ENCODE results near the gene TIGD3.

DNA sequence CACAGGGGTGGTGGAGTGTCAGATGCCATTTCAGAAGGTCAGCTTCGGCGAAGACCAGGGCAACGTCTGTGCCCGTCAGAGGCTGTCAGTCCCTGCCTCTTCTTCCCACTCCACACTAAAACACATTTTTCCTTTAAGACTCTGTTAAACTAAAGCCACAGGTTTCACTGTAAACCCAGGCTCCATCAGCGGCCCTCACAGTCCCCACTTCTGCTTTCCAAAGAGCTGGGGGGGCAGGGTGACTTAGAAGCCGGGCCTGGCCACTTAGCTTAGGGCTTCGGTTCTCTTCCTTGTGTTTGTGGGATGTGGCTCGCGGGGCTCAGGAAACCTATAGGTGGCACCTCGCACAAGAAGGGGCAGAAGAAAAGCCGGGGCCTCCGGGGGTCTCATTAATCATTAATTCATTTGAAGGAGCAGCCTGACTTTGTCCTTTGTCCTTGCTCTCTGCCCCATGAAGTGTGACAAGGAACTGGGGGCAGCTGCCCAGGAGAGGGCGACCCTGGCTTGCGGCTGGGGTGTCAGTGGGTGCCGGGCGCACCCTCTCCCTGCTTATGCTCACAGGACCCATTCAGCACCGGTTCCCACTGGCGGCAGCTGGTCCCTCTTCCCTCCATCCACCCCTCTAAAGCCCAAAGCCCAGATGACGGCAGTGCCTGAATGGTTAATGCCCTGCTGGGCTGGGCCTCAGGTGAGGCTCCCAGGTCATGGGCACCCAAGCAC, 23.8 kb downstream of the TIGD3 start:
- TF ChIP-seq POLR2AphosphoS5 (IDR thresholded peaks at IDR 0.05; ENCODE audit: low read depth) (no peak), ETS1 (IDR thresholded peaks at IDR 0.05) (no peak), CTCF (conservative IDR thresholded peaks at IDR 0.05; ENCODE audit: low read depth in 2 of 2) (peak; percentile 31 to 60), EZH2phosphoT487 (IDR thresholded peaks at IDR 0.05; ENCODE audit: unreplicated experiment) (no peak), ZNF331 (CRISPR knock-in tag; IDR thresholded peaks at IDR 0.05; ENCODE audit: low read depth) (no peak), CREB1 (CRISPR knock-in tag; IDR thresholded peaks at IDR 0.05; ENCODE audit: low read depth) (no peak), EZH2 (IDR thresholded peaks at IDR 0.05; ENCODE audit: low read depth, unreplicated experiment) (no peak), JUNB (IDR thresholded peaks at IDR 0.05; ENCODE audit: unreplicated experiment) (no peak)
- TF ChIP-seq, protein P1, sequence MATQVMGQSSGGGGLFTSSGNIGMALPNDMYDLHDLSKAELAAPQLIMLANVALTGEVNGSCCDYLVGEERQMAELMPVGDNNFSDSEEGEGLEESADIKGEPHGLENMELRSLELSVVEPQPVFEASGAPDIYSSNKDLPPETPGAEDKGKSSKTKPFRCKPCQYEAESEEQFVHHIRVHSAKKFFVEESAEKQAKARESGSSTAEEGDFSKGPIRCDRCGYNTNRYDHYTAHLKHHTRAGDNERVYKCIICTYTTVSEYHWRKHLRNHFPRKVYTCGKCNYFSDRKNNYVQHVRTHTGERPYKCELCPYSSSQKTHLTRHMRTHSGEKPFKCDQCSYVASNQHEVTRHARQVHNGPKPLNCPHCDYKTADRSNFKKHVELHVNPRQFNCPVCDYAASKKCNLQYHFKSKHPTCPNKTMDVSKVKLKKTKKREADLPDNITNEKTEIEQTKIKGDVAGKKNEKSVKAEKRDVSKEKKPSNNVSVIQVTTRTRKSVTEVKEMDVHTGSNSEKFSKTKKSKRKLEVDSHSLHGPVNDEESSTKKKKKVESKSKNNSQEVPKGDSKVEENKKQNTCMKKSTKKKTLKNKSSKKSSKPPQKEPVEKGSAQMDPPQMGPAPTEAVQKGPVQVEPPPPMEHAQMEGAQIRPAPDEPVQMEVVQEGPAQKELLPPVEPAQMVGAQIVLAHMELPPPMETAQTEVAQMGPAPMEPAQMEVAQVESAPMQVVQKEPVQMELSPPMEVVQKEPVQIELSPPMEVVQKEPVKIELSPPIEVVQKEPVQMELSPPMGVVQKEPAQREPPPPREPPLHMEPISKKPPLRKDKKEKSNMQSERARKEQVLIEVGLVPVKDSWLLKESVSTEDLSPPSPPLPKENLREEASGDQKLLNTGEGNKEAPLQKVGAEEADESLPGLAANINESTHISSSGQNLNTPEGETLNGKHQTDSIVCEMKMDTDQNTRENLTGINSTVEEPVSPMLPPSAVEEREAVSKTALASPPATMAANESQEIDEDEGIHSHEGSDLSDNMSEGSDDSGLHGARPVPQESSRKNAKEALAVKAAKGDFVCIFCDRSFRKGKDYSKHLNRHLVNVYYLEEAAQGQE (IDR thresholded peaks at IDR 0.05; ENCODE audit: unreplicated experiment) = no peak

Data from GM23338 (cell line).